GM18951 (cell line): Measurements from ENCODE around the gene ST3GAL2.
"Not testable (repeated sequence)": the region's sequence is repeated elsewhere in the genome, so short reads cannot be mapped to it uniquely, and the experiment has no call there.

Experiments
- POLR2A ChIP-seq: IDR thresholded peaks from 4 replicates; pipeline ENCODE4 v1.6.1; 2011; ENCODE audit warnings: mild to moderate bottlenecking; ENCODE audit not compliant: insufficient read length, insufficient read depth; ENCODE audit errors: extremely low read depth
- in situ Hi-C: fragments of 300-500 bp; cut with MboI; formaldehyde crosslinking; loops from one replicate; pipeline ENCODE4 v1.12.0; 2022; ENCODE audit warnings: low sequenced_read_pairs, mixed read lengths, inconsistent platforms; ENCODE audit not compliant: unreplicated experiment

ST3GAL2 gene

DNA sequence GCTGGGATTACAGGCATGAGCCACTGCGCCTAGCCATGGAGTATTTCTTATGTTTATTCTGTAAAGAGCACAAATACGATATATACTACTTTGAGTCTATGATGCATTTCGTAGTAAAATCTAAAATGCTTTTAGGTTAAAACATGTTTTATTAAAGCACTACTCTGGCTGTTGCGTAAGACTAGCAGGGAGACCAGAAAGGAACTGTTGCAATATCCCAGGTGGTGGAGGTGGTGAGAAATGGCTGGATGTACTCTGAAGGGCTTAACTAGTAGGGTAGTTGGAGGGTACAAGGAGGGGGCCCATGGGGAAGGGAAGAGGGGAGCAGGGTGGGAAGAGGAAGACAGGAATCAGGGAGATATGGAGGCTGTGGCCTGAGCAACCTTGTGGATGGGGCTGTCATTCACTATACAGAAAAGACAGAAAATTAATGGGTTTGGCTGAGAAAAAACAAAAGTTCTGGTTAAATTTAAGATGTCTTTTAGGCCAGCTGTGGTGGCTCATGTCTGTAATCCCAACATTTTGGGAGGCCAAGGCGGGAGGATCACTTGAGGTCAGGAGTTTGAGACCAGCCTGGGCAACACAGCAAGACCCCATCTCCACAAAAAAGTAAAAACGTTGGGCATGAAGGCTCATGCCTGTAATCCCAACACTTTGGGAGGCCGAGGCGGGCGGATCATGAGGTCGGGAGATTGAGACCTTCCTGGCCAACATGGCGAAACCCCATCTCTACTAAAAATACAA, 35.8 kb downstream of the ST3GAL2 start:
- in situ Hi-C loops, result no loop called here
- no peak for TF ChIP-seq POLR2A

DNA sequence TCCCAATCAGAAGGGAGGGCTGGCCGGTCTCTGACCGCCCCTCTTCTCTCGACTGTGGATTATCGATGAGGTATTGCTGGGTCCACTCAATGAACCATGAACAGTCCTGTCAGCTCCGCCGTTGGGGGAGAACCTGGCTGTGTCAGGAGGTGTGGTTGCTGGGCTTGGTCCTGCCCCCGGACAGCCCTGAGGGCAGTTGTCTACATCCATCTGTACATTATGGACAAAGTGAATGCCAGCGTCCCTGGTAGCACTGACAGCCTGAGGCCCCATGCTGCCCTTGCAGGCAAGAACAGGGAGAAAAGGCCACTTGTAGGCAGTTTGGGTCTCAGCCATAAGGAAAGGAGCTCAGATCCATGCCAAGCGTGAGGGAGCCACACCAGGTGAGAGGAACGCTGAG, 38.9 kb downstream of the ST3GAL2 start:
- in situ Hi-C loops, result no loop called here
- no peak for TF ChIP-seq POLR2A

DNA sequence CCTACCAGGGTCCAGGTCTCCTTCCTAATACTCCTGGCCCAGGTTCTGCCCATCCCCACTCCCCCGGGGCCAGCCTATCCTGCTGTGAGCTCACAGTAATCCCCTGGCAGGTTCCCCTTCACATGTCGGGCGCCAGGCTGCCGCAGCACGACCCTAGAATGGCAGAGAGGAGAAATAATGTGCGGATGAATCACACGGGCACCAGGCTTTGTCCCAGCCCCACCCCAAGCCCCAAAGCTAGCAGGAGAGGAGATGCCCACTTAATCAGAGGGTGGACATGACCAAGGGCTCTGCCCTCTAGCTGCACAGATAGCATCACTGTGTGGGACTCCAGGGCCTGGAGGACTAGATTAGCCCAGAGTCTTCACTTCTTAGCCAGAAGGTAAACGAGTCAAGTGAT, 39.5 kb downstream of the ST3GAL2 start:
- TF ChIP-seq POLR2A, result no peak
- in situ Hi-C loops, result no loop called here

DNA sequence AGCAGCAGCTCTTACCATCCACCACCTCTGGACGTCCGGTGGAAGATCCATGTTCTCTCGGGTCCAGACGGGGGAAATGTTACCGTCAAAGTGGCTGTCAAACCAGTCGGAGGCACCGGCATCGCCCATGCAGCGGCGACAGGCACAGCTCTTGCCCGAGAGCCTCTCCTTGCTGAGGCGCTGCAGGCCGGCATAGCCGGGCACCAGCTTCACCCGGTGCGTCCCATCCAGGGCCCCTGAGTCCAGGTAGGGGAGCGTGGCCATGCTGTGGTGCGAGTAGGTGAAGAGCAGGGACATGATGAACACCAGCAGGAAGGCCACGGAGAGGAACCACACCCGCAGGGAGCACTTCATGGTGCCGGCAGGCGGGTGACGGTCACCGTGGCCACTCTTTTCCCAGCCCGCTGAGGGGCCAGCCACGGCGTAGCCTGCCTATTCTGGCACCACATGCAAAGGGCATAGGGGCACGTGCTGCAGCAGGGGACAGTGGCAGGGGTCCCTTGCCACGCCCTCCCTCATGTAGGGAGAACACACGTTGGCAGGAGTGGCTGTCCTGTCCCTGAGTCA, 40.6 kb downstream of the ST3GAL2 start:
- in situ Hi-C loops, result no loop called here

DNA sequence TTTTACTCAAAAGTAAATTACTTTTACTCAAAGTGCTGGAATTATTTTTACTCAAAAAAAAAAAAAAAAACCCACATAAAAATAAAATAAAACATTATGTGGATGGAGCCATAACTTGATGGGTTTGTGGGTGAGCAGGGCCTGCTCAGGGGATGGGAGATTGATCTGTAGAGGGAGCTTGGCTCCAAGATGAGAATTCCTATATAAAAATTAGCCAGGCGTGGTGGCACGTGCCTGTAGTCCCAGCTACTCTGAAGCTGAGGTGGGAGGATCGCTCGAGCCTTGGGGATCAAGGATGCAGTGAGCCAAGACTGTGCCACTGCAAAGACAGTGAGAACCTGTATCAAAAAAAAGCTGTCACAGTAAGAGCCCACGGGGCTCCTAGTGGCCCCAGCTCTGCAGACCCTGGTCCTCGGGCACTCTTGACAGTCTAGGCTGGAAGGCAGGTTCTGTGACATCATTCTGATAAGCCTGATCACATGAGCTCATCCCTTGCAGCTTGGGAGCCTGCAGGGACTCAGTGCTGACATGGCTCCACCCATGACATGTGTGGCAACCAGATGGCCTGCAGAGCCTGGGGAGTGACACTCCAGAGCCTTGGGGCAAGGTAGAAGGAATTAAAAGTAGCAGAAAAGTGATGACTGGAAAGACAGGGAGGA, 42.5 kb downstream of the ST3GAL2 start:
- no peak for TF ChIP-seq POLR2A
- in situ Hi-C loops, result no loop called here

More for the DNA sequence above, 40.6 kb downstream of the ST3GAL2 start:
- TF ChIP-seq POLR2A, result no peak

DNA sequence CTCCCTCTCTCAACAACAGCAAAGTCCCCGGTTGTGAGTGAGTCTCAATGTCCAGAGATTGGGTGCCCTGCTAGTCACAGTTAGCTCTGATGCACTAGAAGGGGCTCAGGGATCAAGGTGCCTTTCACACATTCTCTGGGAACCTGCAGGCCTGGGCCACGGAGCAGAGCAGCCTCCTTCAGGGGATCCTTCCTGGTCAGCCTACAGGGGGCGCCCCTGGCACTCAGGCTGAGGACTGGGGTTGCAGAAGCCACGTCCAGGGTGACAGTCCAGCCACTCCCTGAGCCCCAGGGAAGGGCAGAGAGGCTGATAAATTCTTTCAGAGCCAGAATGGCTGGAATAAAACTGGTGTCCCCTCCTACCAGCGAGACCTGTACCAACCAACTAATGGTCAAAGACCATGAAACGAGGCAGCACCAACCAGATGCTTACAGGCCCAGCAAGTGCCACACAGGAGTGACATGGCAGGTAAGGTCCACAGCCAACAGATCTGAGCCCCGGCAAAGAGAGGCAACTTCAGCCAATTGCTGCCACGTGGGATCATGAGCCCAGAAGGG, 43.5 kb downstream of the ST3GAL2 start:
- no peak for TF ChIP-seq POLR2A
- in situ Hi-C loops, result no loop called here

DNA sequence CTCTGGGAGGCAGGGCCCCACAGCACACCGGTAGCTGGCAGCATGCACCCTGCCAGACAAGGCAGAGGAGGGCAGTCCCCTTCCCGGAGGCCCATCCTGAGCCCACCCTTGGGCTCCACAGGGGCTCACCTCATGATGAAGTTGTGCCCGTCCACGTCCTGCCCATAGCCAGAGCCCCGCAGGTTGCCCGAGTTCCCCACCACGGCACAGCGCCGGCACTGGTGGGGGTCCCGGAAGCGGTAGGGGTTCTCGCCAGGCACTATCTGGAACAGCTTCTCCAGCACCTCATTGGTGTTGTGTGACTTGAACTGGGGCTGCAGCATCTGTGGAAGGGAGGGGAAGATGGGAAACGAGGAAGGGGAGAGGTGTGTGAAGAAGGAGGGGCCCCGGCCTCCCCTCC, 44.0 kb downstream of the ST3GAL2 start:
- in situ Hi-C loops, result no loop called here
- no peak for TF ChIP-seq POLR2A

- no peak for TF ChIP-seq POLR2A
- in situ Hi-C loops, result no loop called here
These were observed 45.2 kb downstream of the ST3GAL2 start for GRCh38 chr16:70393662-70394061.

DNA sequence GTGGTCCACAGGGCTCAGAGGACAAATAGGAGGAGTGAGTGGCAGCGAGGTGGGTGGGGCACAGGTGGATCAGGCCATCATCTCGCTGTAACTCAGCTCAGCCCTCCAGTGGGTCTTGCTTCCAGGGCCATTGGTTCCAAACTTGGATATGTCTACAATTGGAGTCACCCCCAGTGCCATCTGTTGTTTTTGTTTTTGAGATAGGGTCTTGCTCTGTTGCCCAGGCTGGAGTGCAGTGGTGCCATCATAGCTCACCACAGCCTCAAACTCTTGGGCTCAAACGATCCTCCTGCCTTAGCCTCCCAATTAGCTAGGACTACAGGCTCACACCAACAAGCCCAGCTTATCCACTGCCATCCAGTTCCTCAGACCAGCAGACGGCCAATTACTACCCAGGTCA, 46.3 kb downstream of the ST3GAL2 start:
- in situ Hi-C loops, result no loop called here

GRCh38 chr16:70391881-70392481, 46.9 kb downstream of the ST3GAL2 start:
- in situ Hi-C loops, result no loop called here
- no peak for TF ChIP-seq POLR2A

More for the DNA sequence above, 46.3 kb downstream of the ST3GAL2 start:
- no peak for TF ChIP-seq POLR2A

DNA sequence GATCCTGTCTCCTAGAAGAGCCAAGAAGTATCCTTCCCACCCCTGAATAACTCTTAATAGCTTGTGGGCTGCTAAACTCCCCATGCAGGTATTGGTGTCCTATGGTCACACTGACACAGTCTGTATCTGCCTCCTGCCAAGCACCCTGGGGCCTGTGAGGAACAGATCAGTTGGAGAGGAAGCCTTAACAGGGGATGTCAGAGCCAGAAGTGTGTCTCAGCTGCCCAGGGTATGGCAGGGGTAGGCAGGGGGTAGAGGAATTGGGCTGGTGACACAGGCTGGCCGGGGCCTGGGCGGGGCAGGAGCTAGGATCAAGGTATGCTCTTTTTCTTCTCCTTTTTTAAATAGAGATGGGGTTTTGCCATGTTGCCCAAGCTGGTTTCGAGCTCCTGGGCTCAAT, 47.5 kb downstream of the ST3GAL2 start:
- TF ChIP-seq POLR2A, result no peak
- in situ Hi-C loops, result no loop called here

- TF ChIP-seq POLR2A, result no peak
- in situ Hi-C loops, result no loop called here
These were observed 48.1 kb downstream of the ST3GAL2 start for GRCh38 chr16:70390774-70391173.

DNA sequence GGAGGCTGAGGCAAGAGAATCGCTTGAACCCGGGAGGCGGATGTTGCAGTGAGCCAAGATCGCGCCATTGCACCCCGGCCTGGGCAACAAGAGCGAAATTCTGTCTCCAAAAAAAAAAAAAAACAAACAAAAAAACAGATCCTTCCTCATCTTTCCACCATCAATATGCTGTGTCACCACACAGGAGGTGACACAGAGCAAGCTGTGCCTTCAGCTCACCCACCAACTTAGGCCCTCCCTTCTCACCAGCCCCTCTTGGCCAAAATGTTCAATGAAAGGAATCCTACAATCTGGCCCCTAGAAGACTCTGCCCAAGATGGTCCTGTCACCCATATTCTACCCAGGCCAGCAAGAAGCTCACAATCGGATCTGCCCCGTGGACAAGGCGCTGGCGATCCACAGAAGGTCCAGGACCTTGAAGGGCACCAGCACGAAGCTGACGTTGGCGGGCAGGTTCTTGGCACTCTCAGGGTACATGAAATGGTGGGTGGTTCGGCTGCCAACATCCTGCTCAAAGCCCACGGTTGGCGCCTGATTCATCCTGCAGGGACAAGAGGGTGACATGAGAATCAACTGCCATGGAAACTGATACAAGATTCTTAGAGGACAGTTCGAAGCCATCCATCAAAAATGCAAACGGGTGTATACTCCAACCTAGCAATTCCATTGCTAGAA, 50.8 kb downstream of the ST3GAL2 start:
- in situ Hi-C loops, result no loop called here
- no peak for TF ChIP-seq POLR2A

- in situ Hi-C loops, result not testable (repeated sequence)
These were observed 52.5 kb downstream of the ST3GAL2 start for GRCh38 chr16:70386289-70386986.
